NCI-H146 treated with DMSO at 0.1 percent for 48 hours (cell line): ENCODE data around the gene OVOL2.
"Not testable (repeated sequence)": the region's sequence is repeated elsewhere in the genome, so short reads cannot be mapped to it uniquely, and the experiment has no call there.

ENCODE experiments used
- DNase-seq: peaks from one replicate; lab custom pipeline; 2025; ENCODE audit not compliant: unreplicated experiment; lab: John Stamatoyannopoulos, UW

OVOL2 gene

DNA sequence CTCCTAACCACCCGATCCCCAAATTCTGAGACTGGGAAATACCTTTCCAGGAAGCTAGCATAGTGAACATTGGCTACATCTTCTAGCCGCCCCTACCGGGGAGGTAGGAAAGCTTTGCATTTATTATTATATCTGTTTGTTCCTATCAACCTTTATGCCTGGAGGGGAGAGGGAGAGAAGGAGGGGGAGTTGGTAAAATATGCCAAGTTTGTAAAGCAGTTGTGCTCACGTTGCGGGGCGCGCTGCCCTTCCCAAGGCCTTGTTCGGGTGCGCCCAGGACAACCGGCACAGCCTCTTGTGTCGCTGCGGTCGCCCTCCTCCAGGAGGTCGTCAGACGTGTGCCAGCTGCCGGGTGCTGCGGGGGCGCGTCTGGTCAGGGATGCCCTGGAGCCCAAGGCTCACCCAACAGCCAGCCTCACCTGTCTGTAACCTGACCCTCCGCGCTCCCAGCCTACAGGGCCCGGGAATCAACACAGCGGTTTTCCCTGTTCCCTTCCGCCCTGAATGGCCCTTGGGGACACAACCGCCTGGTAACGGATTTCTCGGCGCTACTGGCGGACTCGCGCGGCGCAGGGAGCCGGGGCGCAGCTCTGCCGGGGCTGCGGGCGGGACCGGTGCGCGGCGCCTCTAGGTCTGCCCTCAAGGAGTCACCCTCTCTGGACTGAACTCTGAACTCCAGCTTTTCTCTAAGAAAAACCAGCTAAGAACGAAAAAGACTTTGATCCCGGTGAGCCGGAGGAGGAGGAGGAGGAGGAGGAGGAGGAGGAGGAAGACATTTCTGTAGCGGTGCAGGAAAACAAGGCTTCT lies 1.1 kb upstream of the OVOL2 start:
- peak; percentile 85 for DNase-seq

DNA sequence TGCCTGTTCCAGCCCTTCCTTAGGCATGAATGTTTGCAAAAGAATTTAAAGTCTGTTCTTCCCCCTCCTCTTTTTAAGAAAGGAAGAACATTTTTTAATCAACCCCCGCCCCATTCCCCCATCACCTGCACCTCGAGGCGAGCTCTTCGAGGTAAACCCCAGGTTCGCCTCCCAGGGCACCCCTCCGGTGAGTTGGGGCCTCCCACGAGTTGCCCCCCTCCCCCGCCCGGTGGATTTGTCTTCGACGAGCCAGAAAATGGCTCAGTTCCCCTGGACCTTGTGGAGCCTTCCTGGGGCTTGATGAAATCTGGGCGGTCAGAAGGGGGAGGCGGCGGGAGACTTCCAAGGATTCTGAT lies 256 bp upstream of the OVOL2 start:
- DNase-seq = no peak

DNA sequence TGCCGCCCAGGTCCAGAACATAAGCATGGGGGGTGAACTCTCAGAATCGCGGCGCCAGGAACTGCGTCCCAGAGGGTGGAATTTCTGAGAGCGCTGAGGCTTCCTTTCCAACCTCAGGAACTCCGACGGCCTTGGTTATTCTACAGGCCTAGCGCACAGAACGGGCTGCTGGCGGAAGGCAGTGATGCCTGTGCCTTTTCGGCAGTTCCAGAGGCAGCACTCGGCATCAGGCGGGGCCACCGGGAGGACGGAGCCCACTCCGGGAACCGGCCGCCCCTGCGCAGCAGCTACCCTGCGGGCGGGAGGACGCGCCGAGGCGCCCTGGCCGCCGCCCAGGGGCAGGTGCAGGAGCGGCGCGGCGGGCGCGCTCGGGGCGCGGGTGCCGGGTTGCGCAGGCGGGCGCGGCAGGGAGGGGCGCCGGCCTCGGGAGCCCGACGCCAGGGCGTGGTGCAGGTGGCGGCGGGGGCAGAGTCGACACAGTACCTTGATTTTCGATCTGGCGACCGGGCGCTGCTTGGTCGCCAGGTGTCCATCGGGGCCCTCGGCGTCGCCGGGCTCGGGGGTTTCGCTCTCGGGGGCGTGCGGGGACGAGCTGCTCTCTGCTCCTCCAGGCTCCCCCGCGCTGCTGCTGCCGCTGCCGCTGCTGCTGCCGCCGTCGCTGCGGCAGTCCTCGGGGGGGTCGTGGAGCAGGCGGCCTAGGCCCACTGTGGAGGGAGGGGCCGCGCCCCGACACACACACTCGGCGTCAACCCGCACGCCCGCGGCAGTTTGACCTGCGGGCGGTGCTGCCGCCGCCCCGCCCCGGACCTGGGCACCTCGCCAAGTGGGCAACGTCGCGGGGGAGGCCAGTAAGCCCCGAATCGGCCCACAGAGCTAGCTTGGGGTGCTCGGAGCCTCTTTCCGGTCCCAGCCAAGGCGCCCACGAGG lies 1.3 kb downstream of the OVOL2 start:
- peak; percentile 52 for DNase-seq

DNA sequence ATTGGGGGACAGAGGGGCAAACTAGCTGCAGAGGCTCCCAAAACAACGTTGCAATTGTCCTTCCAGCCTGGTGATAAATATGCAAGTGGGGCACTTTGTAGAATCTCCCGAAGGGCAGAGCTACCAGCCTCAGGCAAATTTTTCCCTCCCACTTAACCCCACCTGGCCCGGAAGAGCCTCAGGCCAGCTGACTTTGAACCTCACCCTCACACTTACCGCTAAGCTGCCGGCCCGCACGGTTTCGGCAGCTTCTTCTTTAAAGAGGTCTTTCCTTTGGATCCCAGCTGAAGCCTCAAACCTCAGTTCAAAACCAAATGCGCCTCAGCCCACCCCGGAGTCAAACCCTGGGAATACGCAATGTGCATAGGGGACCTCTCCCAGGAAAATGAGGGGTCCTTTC lies 2.5 kb downstream of the OVOL2 start:
- DNase-seq = no peak

DNA sequence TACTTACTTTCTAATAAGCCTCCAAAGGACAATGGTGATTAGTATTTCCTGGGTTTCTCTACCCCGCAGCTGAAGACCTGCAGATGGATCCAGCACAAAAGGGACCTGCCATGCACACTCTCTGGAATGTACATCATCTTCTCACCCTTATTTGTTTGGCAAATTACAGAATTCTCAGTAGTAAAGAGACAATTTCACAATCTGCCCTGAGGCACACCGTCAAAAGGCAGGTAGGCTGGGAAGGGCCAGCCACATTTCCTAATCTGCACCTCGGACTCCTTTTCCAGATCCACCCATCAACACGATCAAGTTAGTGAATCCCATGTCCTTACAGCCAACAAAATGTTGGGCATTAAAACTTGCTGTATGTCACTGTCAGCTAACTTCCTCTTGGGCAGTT lies 4.9 kb downstream of the OVOL2 start:
- no peak for DNase-seq

DNA sequence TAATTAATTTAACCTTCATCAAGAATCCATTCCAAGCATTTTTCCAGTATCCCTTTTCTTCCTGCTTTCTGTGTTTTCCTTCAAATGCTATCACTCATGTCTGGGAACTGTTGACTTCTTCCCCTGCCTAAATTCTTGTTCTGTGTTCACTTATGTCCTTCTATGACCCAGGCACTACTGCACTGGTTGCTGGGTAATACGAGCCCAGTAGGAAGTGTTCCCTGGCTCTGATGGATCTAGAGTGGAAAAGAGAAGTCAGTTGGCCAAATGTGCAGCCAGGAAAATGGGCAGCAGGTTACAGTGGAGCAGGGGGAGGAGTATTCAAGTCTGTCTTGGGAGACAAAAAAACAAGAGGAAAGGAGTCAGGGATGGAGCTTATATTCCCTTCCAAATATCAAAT lies 7.1 kb downstream of the OVOL2 start:
- no peak for DNase-seq

DNA sequence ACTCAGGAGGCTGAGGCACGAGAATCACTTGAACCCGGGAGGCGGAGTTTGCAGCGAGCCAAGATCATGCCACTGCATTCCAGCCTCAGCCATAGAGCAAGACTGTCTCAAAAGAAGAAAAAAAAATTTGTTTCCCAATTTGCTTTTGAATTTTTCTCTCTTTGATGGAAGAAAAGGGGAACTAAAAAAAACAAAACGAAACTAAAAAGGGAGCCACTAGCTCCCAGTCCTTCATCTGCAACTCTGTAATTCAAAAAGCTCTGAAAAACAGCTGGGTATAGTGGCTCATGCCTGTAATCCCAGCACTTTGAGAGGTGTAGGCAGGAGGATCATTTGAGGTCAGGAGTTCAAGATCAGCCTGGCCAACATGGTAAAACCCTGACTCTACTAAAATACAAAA lies 9.5 kb downstream of the OVOL2 start:
- no peak for DNase-seq

DNA sequence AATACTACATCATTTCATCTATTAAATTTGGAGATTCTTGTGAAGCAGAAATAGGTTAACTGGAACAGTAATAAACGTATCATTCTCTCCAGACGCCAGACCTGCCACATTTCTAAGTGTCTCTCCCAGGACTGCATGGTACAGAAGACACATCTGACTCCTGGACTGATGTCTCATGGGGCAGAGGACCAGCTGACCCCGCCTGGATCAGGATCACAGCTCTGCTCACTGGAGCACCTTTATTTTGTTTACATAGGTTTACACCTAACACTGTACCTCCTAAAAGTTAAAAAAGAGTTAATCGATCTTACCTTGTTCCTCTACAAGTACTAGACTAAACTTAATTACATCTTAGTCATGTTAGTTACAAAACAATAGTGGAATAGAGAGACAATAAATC lies 11.2 kb downstream of the OVOL2 start:
- DNase-seq = no peak

DNA sequence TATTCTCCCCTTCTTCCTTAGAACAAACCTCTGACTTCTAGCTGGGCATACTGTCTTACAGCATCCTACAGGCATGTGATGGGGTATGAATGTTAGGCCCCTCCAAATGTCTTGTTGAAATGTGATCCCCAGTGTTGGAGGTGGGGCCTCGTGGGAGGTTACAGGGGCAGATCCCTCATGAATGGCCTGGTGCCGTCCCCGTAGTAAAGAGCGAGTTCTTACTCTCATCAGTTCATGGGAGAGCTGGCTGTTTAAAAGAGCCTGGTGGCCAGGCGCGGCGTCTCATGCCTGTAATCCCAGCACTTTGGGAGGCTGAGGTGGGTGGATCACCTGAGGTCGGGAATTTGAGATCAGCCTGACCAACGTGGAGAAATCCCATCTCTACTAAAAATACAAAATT lies 15.5 kb downstream of the OVOL2 start:
- no peak for DNase-seq

DNA sequence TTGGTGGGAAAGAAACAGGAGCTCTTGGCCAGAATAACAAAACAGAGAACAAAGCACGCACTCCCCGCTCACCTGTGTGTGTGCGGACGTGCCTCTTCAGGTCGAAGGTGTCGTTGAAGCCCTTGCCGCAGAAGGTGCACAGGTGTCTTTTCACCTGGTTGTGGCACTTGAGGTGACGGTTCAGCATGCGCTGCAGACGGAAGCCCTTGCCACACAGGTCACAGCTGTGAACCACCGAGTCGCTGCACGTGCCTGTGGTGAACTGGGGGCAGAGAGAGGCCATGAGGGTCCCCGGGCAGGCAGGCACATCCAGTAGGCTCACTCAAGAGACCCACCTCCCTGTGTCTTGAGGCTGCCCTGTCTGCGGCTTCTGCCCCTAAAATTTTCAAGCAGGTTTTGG lies 16.3 kb downstream of the OVOL2 start:
- DNase-seq = no peak

DNA sequence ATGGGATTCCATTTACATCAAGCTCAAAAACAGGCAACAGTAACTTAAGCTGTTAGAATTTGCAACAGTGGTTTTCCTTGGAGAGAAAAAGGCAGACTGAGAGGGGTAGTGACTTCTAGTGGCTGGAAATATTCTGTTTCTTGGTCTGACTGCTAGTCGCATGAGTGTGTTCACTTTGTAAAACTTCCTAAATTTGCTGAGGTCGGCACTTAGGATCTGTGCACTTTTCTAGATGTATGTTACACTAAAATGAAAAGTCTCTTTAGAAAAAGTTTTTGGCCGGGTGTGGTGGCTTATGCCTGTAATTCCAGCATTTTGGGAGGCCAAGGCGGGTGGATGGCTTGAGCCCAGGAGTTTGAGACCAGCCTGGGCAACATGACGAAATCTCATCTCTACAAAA lies 18.7 kb downstream of the OVOL2 start:
- no peak for DNase-seq

DNA sequence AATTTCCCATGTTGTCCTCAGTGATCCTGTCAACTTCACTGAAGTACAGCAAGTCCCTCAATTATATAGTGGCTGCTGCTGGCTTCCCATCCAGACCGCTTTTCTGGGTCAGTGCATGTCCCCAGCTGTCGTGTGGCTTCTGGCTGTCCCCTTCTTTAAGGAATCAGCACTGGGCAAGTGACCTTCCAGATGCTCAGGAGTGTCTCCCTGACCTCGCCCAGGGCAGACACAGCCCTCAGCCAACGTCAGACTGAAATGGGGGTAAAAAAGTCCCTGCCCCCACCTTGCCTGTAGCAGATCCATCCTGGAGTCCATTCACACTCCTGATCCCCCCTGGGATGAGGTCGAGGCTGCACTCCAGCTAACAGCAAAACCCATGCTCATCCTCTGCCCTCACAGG lies 23.7 kb downstream of the OVOL2 start:
- DNase-seq = no peak

DNA sequence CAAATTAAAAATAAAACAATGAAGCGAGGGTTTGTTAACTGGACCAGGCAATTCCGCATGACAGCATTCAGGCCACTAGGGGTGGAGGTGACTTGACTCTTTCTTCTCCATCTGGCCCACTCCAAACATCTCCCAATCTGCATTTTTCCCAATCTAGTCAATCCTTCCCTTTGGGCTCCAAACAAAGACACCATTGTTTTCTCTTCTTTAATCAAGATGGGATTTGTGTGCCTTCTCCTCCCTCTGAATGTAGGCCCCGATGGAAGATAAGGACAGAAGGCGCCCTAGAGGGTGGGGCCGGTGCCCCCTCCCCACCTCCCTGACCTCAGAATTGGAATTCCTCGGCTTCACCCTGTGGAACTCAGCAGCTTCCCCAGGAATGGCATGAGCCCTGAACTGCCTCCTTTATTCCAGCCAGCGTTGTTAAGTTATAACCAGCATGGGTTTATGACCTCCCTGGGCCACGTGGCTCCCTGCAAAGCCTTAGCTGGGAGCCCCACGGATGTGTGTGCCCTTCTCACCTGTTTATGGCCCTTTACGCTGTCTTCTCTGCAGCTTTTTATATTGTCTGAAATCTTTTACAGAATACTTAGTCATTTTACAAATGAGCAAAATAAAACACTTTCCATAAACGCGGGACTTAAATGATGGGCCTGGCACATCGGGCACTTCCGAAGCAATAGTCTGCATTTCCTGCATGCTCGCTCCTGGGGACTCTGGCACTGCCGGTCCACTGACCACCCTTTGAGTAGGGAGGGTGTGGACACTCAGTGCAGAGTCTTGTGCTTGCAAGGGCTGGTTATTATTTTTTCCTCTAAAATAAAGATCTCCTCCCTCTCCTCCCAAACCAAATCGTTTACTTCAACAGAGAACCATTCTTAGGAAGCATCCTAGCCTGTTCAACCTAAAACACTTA lies 24.5 kb downstream of the OVOL2 start:
- no peak for DNase-seq

DNA sequence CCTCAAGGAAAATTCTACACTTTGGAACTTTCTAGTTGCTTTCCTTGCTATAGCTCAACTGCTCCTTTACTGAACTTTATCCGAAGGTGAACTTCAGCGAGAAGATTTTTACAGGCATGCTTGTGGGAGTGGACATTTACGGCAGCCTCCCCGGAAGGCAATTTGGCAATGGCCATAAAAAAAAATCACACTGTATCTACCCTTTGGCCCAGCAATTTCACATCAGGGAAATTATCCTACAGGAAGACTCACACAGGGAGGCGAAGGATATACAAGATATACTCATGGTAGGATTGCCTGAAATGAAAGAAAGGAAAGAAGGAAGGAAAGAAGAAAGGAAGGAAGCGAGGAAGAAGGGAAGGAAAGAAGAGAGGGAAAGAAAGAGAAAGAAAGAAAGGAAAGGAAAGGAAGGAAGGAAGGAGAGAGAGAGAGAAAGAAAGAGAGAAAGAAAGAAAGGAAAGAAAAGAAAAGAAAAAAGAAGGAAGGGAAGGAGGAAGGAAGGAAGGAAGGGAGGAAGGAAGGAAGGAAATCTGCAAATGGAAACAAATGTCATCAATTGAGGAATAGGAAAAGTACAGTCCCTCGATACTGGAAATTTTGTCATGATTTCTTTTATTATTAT lies 25.7 kb downstream of the OVOL2 start:
- DNase-seq = no peak

DNA sequence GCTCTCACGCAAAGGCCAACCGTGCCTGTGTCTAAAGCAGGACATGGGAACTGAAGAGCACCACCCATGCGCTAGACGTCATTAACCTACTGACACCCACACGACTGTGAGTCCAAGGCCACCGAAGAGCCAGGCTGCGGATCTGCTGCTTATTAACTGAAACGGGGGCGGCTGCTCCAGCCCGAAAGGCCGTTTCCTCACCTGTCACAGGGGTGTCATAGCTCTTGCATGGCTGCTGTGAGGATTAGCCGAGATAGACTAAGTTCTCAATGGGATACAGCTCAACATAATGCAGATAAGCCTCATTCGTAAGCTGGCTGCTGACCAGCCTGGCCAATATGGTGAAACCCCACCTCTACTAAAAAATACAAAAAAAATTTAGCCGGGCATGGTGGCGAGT lies 26.7 kb downstream of the OVOL2 start:
- DNase-seq = no peak

DNA sequence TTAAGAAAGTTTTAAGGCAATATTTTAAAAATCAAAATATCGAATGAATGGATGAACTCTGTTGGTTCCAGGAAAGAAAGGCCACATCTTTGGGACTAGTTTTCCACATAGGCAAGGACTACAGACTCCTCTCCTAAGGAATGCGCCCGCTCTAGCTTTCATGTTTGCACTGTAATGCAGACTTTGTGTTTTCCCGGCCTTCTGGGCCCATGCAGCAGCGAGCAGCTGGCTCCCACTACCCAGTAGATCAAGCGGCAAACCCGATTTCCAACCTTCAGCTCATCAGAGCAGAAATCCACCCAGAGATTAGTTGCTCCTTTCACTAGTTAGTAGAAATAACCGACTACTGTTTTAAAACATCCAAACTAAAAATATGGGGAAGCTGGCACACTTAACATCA lies 27.7 kb downstream of the OVOL2 start:
- DNase-seq = no peak

DNA sequence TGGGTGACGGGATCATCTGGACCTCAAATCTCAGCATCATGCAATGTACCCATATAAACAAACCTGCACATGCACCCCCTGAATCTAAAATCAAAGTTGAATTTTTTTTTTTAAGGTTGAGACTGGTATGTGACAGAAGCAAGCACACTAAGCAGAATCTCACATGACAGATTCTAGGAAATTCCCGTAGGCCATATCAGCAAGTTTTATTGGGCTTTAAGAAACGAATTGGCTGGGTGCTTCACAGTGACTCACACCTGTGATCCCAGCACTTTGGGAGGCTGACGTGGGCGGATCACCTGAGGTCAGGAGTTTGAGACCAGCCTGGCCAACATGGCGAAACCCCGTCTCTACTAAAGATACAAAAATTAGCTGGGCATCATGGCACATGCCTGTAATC lies 30.7 kb downstream of the OVOL2 start:
- not testable (repeated sequence) for DNase-seq

DNA sequence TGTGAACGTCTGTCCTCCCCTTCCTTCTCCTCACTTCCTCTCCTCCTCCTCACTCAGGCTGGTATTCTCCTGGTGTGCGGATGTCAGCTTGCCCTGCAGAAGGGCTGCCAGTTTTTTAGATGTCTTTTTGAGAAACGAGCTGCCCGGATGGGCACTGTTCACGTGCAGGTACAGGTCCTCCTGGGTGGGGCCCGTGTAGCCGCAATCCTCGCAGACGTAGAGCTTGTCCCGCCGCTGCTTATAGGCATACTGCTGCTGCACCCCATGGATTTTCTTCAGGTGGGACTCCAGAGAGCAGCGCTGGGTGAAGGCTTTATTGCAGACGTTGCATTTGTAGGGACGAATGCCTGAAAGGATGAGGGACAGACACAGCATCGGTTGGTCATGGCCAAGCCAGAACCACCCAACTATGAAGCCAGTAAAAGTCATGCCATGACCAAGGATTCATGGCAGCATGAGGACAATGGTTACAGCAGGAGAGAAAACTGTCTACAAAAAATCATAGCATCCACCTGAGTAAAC lies 33.0 kb downstream of the OVOL2 start:
- no peak for DNase-seq

DNA sequence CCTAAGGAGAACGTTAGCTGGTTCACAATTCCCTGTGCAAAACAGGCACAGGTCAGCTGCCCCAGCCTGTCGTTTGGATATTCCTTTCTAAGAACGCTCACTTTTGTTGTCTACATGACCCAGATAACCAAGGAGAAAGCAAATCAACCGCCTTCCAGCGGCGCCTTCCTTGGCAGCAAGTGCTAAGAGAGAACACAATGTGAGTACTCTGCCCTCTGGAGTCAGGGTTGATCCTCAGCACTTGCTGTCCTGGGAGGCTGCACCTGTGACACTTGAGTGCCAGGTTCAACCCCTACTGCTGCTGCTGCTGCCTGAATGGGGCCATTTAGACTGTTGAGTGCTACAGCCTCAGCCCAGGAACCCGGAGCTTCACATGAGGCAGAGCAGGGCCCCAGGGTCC lies 36.8 kb downstream of the OVOL2 start:
- DNase-seq = no peak

DNA sequence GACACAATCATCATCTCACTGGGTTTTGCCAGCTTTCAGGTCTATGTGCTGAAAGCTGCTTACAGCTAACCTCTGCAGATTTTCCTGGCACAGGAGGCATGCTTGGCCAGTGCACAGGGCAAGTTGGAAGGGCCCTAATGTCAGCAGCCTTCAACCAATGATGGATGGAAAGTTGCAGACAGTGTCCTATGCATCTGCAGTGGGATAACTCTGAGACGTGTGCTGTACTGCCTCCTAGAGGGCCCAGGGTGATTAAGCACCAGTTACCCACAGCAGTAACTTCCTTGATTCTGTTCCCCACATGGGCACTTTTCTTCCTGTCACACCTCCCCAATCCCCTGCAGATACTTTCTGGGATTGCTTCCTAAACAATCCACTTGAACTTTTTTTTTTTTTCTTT lies 38.6 kb downstream of the OVOL2 start:
- no peak for DNase-seq

DNA sequence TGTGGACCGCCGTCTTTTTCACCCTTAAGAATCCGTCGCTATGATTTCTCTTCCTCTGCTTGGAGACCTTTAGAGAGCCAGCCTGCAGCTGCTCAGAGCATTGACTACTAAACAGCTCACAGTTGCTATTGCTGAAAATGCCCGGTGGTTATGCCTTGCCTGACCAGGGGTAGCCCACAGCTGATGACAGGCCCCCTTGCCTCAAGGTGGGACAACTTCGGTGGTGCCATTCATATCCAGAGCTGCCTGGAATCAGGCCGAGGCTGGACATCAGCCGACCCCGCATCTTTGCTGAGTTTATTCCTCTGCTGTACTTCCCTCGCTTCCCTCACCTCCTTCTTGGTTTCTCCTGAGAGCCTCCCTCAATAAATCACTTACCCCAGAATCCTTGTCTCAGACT lies 39.6 kb downstream of the OVOL2 start:
- DNase-seq = no peak
